A549 (cell line): ENCODE measurements around the gene IRF2BPL. TPM values are rescaled to one million over a fixed set of nuclear protein-coding genes. Genes with fewer than 3 reads are reported as not detected.

Source experiments
- ATAC-seq, 2 experiments: fragments of 200-7000 bp in 1 of 2; fragments of >200 bp in 1 of 2; cut with Nextera tagmentation in 1 of 2; cut with Tn5 transposase in 1 of 2; 3 replicates each; pipeline versions ENCODE4 v1.8.0 to v1.9.1; 2018 to 2020; ENCODE audit warnings: mild to moderate bottlenecking in 1 of 2, moderate library complexity in 1 of 2
- CTCF ChIA-PET: fragments of 300-600 bp; sonication (Branson Sonifier 250); formaldehyde crosslinking; extraction: SDS; loops from one replicate; lab custom pipeline; 2021; ENCODE audit warnings: antibody characterized with exemption, inconsistent platforms; lab: Yijun Ruan, JAX
- POLR2A ChIA-PET: fragments of 350-600 bp; formaldehyde crosslinking; extraction: SDS; loops from one replicate; lab custom pipeline; 2021; ENCODE audit warnings: antibody characterized with exemption, inconsistent platforms; lab: Yijun Ruan, JAX
- DNase-seq, 2 experiments: peaks; one replicate each; pipeline versions ENCODE4 v3.0.0 to v3.0.0-alpha.2; 2011 to 2016; ENCODE audit warnings: low read depth in 1 of 2, low spot score in 1 of 2
- FAIRE-seq: peaks from 2 replicates; lab custom pipeline; 2011; peaks lifted over from hg19 to GRCh38; lab: Jason Lieb, UNC
- H3K27ac ChIP-seq, 2 experiments: fragments of >200 bp; sonication (Bioruptor Twin); formaldehyde crosslinking; 3 replicates each; pipeline ENCODE4 v1.5.1; 2016 to 2017
- H3K4me1 ChIP-seq: fragments of >200 bp; sonication (Bioruptor Twin); formaldehyde crosslinking; 3 replicates; pipeline ENCODE4 v1.6.1; 2016
- H3K4me2 ChIP-seq: fragments of >200 bp; sonication (Bioruptor Twin); formaldehyde crosslinking; 3 replicates; pipeline ENCODE4 v1.6.1; 2016
- H3K4me3 ChIP-seq: fragments of >200 bp; sonication (Bioruptor Twin); formaldehyde crosslinking; 3 replicates; pipeline ENCODE4 v1.5.1; 2016
- H3K9me3 ChIP-seq: fragments of >200 bp; sonication (Bioruptor Twin); formaldehyde crosslinking; 3 replicates; pipeline ENCODE4 v1.6.1; 2016
- CBX2 ChIP-seq: fragments of 200-600 bp; sonication (generic); IDR thresholded peaks from 2 replicates; pipeline ENCODE4 v1.6.1; 2016; ENCODE audit warnings: low read depth, mild to moderate bottlenecking, borderline replicate concordance
- CBX8 ChIP-seq: fragments of 200-600 bp; sonication (generic); IDR thresholded peaks from 2 replicates; pipeline ENCODE4 v1.6.1; 2016
- CEBPB ChIP-seq, 2 experiments: fragments of >200 bp in 1 of 2; sonication (Bioruptor Twin) in 1 of 2; formaldehyde crosslinking in 1 of 2; IDR thresholded peaks; 2 replicates each; pipeline ENCODE4 v1.6.1; 2012 to 2016
- CHD2 ChIP-seq: fragments of 150-350 bp; IDR thresholded peaks from 2 replicates; pipeline ENCODE4 v1.6.1; 2014; ENCODE audit warnings: low read length; ENCODE audit not compliant: partially characterized antibody
- EP300 ChIP-seq, 2 experiments: fragments of >200 bp; sonication (Bioruptor Twin); formaldehyde crosslinking; IDR thresholded peaks; 2 replicates in 1 of 2; 3 replicates in 1 of 2; pipeline ENCODE4 v1.6.1; 2016 to 2017
- ESRRA ChIP-seq: fragments of 150-350 bp; IDR thresholded peaks from 2 replicates; pipeline ENCODE4 v1.6.1; 2014; ENCODE audit warnings: mild to moderate bottlenecking, low read length, borderline replicate concordance
- FOSB ChIP-seq: fragments of 250-450 bp; sonication (Bioruptor Pico); IDR thresholded peaks from 2 replicates; pipeline ENCODE4 v1.5.0; 2020; ENCODE audit warnings: mild to moderate bottlenecking, moderate library complexity
- FOSL2 ChIP-seq, 2 experiments: fragments of 450-650 bp in 1 of 2; fragments of >200 bp in 1 of 2; sonication (Bioruptor Twin) in 1 of 2; formaldehyde crosslinking; IDR thresholded peaks; 2 replicates each; pipeline versions ENCODE4 v1.5.0 to v1.6.1; 2016 to 2020; ENCODE audit warnings: mild to moderate bottlenecking in 1 of 2, moderate library complexity in 1 of 2
- FOXS1 ChIP-seq: fragments of 250-450 bp; sonication (Bioruptor Pico); IDR thresholded peaks from 2 replicates; pipeline ENCODE4 v1.5.0; 2020; ENCODE audit warnings: mild to moderate bottlenecking, moderate library complexity
- HOXA7 ChIP-seq: fragments of 250-450 bp; sonication (Bioruptor Pico); IDR thresholded peaks from 2 replicates; pipeline ENCODE4 v1.5.0; 2020; ENCODE audit warnings: mild to moderate bottlenecking, moderate library complexity
- JUN ChIP-seq, 2 experiments: fragments of >200 bp; sonication (Bioruptor Twin); formaldehyde crosslinking; IDR thresholded peaks; 2 replicates in 1 of 2; 3 replicates in 1 of 2; pipeline ENCODE4 v1.6.1; 2016 to 2017
- KDM1A ChIP-seq: fragments of 200-600 bp; sonication (generic); IDR thresholded peaks from 2 replicates; pipeline ENCODE4 v1.6.1; 2016; ENCODE audit warnings: low read depth, mild to moderate bottlenecking
- MAZ ChIP-seq: fragments of 150-350 bp; IDR thresholded peaks from 2 replicates; pipeline ENCODE4 v1.6.1; 2014; ENCODE audit warnings: antibody characterized with exemption, low read depth, low read length, borderline replicate concordance
- MYC ChIP-seq: IDR thresholded peaks from 2 replicates; pipeline ENCODE4 v1.6.1; 2012; ENCODE audit warnings: mild to moderate bottlenecking, inconsistent platforms, low read length, improper control_type of control experiment, borderline replicate concordance
- NPAS2 ChIP-seq: fragments of 250-450 bp; sonication (Bioruptor Pico); IDR thresholded peaks from 2 replicates; pipeline ENCODE4 v1.8.0; 2022; ENCODE audit warnings: mild to moderate bottlenecking, moderate library complexity, borderline replicate concordance
- NR3C1 ChIP-seq: fragments of >200 bp; sonication (Bioruptor Twin); formaldehyde crosslinking; IDR thresholded peaks from 3 replicates; pipeline ENCODE4 v1.6.1; 2017
- PHF8 ChIP-seq: fragments of 200-600 bp; sonication (generic); IDR thresholded peaks from 2 replicates; pipeline ENCODE4 v1.6.1; 2016; ENCODE audit warnings: low read depth, mild to moderate bottlenecking, antibody characterized with exemption, moderate library complexity, borderline replicate concordance
- RAD21 ChIP-seq, 2 experiments: fragments of >200 bp in 1 of 2; sonication (Bioruptor Twin) in 1 of 2; formaldehyde crosslinking in 1 of 2; IDR thresholded peaks in 1 of 2; conservative IDR thresholded peaks in 1 of 2; 2 replicates in 1 of 2; 3 replicates in 1 of 2; pipeline ENCODE4 v1.6.1; 2012 to 2018; ENCODE audit warnings: inconsistent platforms in 1 of 2
- SMC3 ChIP-seq: fragments of >200 bp; sonication (Bioruptor Twin); formaldehyde crosslinking; IDR thresholded peaks from 3 replicates; pipeline ENCODE4 v1.6.1; 2018; ENCODE audit warnings: inconsistent platforms
- SREBF2 ChIP-seq: fragments of 450-650 bp; IDR thresholded peaks from 2 replicates; pipeline ENCODE4 v1.6.1; 2014; ENCODE audit warnings: mild to moderate bottlenecking, moderate library complexity
- TFCP2L1 ChIP-seq: fragments of 250-450 bp; sonication (Bioruptor Pico); IDR thresholded peaks from 2 replicates; pipeline ENCODE4 v1.5.0; 2021; ENCODE audit warnings: mild to moderate bottlenecking
- TP53 ChIP-seq: fragments of 250-450 bp; sonication (Bioruptor Pico); IDR thresholded peaks from 2 replicates; pipeline ENCODE4 v1.5.0; 2021; ENCODE audit warnings: mild to moderate bottlenecking, moderate library complexity
- ZSCAN20 ChIP-seq: fragments of 250-450 bp; sonication (Bioruptor Pico); IDR thresholded peaks from 2 replicates; pipeline ENCODE4 v1.8.0; 2022; ENCODE audit warnings: mild to moderate bottlenecking, moderate library complexity
- WGBS: methylation state at CpG from one replicate; pipeline ENCODE4 v1.1.6; 2017; ENCODE audit errors: missing lambda C conversion rate; 5-methylcytosine and 5-hydroxymethylcytosine counted together
- polyA plus RNA-seq, 4 experiments: library from polyadenylated mRNA; depleted of rRNA in 3 of 4; stranded (reverse); fragments of >200 nt; fragmentation: RNase III in 1 of 4; extraction: RNeasy Plus Mini Kit Qiagen cat#74134 plus additional on column Dnase treatment in 1 of 4; gene quantifications; 2 replicates in 3 of 4; 3 replicates in 1 of 4; pipeline ENCODE4 v1.2.3, GENCODE V29; 2011 to 2017
- TF ChIP-seq, protein P1 (sequence below): fragments of 250-450 bp; sonication (Bioruptor Pico); IDR thresholded peaks from 2 replicates; pipeline ENCODE4 v1.5.0; 2021; ENCODE audit warnings: mild to moderate bottlenecking, moderate library complexity, borderline replicate concordance
- TF ChIP-seq, protein P2 (sequence below): IDR thresholded peaks from 2 replicates; pipeline ENCODE4 v1.6.1; 2012
- TF ChIP-seq, protein P3 (sequence below): fragments of 150-350 bp; IDR thresholded peaks from 2 replicates; pipeline ENCODE4 v1.6.1; 2014; ENCODE audit warnings: low read depth, mild to moderate bottlenecking, low read length
- TF ChIP-seq, protein P4 (sequence below): fragments of 450-650 bp; IDR thresholded peaks from 2 replicates; pipeline ENCODE4 v1.6.1; 2014; ENCODE audit warnings: antibody characterized with exemption
- TF ChIP-seq, protein P5 (sequence below): IDR thresholded peaks from 2 replicates; pipeline ENCODE4 v1.6.1; 2012; ENCODE audit warnings: low read depth, borderline replicate concordance
- TF ChIP-seq, protein P6 (sequence below): fragments of 200-600 bp; sonication (generic); IDR thresholded peaks from 2 replicates; pipeline ENCODE4 v1.6.1; 2016; ENCODE audit warnings: antibody characterized with exemption, mild to moderate bottlenecking, moderate library complexity
- TF ChIP-seq, protein P7 (sequence below): fragments of 250-450 bp; sonication (Bioruptor Pico); IDR thresholded peaks from 2 replicates; pipeline ENCODE4 v1.5.0; 2020; ENCODE audit warnings: low read depth, mild to moderate bottlenecking, moderate library complexity

Gene IRF2BPL
- polyA plus RNA-seq, 2 of the 4 experiments (the other 2 are of a cell fraction), result 18.1 to 28.3 TPM

DNA sequence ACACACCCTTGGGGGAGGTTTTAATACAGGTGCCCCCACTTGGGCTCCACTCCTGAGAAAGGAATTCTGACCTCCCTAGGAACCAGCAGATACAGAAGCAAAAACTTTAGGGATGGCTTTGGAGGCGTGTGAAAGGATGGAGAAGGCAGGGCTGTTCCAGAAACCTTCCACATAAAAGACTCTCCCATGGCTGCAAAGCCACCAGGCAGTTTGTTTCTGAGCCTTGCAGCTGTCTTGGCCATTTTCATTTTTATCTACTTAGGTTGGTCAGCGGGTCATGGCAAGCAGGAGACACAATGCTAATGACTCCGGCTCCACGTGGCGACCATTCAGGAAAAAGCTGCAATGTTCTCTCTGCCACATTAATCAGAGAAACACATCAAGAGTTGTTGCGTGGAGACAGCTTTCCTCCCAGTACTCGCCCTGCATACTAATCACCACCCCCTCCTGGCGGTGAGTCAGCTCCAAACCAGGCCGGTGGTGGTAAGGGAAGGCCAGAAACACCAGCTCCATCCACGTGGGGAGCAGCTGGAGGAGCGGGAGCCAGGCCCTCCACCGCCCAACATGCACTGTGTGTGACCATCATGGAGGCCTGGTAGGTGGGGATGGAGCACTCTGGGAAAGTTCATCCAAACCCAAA lies 30.9 kb upstream of the IRF2BPL start:
- DNase-seq, result peak; percentile 51 to 66
- Histone ChIP-seq H3K4me2 (peak overlapping the region; percentile 3; the same call in 1 of the 3 replicates), H3K9me3 (peaks cover 14% of the 10 kb centered on the region), H3K27ac (peak overlapping the region; percentile 31 to 77; a peak in 4 of 6 replicates), H3K4me1 (peaks cover 11% of the 10 kb centered on the region; the same call in 2 of the 3 replicates), H3K4me3 (no peak overlapping the region)
- ATAC-seq, result peak; percentile 87 to 93
- CTCF ChIA-PET, result interaction anchor here (0.7 to 16.5 kb wide), 15 partner anchors 10 to 185 kb away, joined by 3 to 481 read pairs (median 4); partner anchors contain the start of gene IRF2BPL
- WGBS, result 58% methylated on average over 12 of the region's 12 CpGs
- FAIRE-seq, result no peak
- POLR2A ChIA-PET, result interaction anchor here (0.6 to 1.2 kb wide), 4 partner anchors 14 to 155 kb away, joined by 3 to 6 read pairs (median 4); no protein-coding TSS in a partner anchor
- no peak for TF ChIP-seq SREBF2
- TF ChIP-seq, protein P1, sequence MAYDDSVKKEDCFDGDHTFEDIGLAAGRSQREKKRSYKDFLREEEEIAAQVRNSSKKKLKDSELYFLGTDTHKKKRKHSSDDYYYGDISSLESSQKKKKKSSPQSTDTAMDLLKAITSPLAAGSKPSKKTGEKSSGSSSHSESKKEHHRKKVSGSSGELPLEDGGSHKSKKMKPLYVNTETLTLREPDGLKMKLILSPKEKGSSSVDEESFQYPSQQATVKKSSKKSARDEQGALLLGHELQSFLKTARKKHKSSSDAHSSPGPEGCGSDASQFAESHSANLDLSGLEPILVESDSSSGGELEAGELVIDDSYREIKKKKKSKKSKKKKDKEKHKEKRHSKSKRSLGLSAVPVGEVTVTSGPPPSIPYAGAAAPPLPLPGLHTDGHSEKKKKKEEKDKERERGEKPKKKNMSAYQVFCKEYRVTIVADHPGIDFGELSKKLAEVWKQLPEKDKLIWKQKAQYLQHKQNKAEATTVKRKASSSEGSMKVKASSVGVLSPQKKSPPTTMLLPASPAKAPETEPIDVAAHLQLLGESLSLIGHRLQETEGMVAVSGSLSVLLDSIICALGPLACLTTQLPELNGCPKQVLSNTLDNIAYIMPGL (CRISPR knock-in tag), result no peak
- TF ChIP-seq MAZ, result no peak
- TF ChIP-seq, protein P2, sequence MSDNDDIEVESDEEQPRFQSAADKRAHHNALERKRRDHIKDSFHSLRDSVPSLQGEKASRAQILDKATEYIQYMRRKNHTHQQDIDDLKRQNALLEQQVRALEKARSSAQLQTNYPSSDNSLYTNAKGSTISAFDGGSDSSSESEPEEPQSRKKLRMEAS, result peak; percentile 84
- no peak for TF ChIP-seq ESRRA
- TF ChIP-seq RAD21 (conservative IDR thresholded peaks at IDR 0.05 in 1 of 2, IDR thresholded peaks at IDR 0.05 in 1 of 2), result peak; percentile 35 to 54; a peak in 3 of 5 replicates
- TF ChIP-seq FOXS1 (CRISPR knock-in tag), result no peak
- no peak for TF ChIP-seq HOXA7 (CRISPR knock-in tag)
- TF ChIP-seq PHF8, result no peak
- TF ChIP-seq, protein P3, sequence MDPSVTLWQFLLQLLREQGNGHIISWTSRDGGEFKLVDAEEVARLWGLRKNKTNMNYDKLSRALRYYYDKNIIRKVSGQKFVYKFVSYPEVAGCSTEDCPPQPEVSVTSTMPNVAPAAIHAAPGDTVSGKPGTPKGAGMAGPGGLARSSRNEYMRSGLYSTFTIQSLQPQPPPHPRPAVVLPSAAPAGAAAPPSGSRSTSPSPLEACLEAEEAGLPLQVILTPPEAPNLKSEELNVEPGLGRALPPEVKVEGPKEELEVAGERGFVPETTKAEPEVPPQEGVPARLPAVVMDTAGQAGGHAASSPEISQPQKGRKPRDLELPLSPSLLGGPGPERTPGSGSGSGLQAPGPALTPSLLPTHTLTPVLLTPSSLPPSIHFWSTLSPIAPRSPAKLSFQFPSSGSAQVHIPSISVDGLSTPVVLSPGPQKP, result no peak
- TF ChIP-seq FOSB (CRISPR knock-in tag), result no peak
- no peak for TF ChIP-seq TFCP2L1
- no peak for TF ChIP-seq CEBPB (IDR thresholded peaks at IDR 0.05)
- TF ChIP-seq SMC3, result peak; percentile 20; the same call in 1 of the 3 replicates
- no peak for TF ChIP-seq EP300 (IDR thresholded peaks at IDR 0.05)
- no peak for TF ChIP-seq FOSL2 (IDR thresholded peaks at IDR 0.05)
- peak; percentile 46; the same call in 1 of the 2 replicates for TF ChIP-seq FOSL2 (CRISPR knock-in tag; IDR thresholded peaks at IDR 0.05)
- no peak for TF ChIP-seq CBX8
- no peak for TF ChIP-seq JUN (IDR thresholded peaks at IDR 0.05)
- TF ChIP-seq NPAS2 (CRISPR knock-in tag), result 0 out of 2 replicates have a peak, but pooled peaks have one; percentile 11
- TF ChIP-seq, protein P4, sequence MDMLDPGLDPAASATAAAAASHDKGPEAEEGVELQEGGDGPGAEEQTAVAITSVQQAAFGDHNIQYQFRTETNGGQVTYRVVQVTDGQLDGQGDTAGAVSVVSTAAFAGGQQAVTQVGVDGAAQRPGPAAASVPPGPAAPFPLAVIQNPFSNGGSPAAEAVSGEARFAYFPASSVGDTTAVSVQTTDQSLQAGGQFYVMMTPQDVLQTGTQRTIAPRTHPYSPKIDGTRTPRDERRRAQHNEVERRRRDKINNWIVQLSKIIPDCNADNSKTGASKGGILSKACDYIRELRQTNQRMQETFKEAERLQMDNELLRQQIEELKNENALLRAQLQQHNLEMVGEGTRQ, result no peak
- no peak for TF ChIP-seq KDM1A
- no peak for TF ChIP-seq NR3C1
- TF ChIP-seq CBX2, result no peak
- no peak for TF ChIP-seq TP53 (CRISPR knock-in tag)
- TF ChIP-seq, protein P5, sequence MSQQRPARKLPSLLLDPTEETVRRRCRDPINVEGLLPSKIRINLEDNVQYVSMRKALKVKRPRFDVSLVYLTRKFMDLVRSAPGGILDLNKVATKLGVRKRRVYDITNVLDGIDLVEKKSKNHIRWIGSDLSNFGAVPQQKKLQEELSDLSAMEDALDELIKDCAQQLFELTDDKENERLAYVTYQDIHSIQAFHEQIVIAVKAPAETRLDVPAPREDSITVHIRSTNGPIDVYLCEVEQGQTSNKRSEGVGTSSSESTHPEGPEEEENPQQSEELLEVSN, result peak; percentile 45; the same call in 1 of the 2 replicates
- TF ChIP-seq, protein P6, sequence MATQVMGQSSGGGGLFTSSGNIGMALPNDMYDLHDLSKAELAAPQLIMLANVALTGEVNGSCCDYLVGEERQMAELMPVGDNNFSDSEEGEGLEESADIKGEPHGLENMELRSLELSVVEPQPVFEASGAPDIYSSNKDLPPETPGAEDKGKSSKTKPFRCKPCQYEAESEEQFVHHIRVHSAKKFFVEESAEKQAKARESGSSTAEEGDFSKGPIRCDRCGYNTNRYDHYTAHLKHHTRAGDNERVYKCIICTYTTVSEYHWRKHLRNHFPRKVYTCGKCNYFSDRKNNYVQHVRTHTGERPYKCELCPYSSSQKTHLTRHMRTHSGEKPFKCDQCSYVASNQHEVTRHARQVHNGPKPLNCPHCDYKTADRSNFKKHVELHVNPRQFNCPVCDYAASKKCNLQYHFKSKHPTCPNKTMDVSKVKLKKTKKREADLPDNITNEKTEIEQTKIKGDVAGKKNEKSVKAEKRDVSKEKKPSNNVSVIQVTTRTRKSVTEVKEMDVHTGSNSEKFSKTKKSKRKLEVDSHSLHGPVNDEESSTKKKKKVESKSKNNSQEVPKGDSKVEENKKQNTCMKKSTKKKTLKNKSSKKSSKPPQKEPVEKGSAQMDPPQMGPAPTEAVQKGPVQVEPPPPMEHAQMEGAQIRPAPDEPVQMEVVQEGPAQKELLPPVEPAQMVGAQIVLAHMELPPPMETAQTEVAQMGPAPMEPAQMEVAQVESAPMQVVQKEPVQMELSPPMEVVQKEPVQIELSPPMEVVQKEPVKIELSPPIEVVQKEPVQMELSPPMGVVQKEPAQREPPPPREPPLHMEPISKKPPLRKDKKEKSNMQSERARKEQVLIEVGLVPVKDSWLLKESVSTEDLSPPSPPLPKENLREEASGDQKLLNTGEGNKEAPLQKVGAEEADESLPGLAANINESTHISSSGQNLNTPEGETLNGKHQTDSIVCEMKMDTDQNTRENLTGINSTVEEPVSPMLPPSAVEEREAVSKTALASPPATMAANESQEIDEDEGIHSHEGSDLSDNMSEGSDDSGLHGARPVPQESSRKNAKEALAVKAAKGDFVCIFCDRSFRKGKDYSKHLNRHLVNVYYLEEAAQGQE, result no peak
- TF ChIP-seq CHD2, result no peak
- no peak; the same call in 1 of the 2 replicates for TF ChIP-seq MYC
- no peak for TF ChIP-seq ZSCAN20 (CRISPR knock-in tag)
- TF ChIP-seq, protein P7, sequence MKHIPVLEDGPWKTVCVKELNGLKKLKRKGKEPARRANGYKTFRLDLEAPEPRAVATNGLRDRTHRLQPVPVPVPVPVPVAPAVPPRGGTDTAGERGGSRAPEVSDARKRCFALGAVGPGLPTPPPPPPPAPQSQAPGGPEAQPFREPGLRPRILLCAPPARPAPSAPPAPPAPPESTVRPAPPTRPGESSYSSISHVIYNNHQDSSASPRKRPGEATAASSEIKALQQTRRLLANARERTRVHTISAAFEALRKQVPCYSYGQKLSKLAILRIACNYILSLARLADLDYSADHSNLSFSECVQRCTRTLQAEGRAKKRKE (CRISPR knock-in tag), result no peak
